Activated CD8-positive, alpha-beta T cell treated with anti-CD3 and anti-CD28 coated beads, Interleukin-2, amount 10 ng/mL, durations not matched to agents 7 days and 5 days (primary cell): ENCODE results near the gene LLGL2. TPM values are rescaled to one million over a fixed set of nuclear protein-coding genes. Genes with fewer than 3 reads are reported as not detected.

ENCODE experiments used
- ATAC-seq: fragments of 150-1000 bp; cut with Tn5 transposase; one replicate; pipeline ENCODE4 v1.10.0; 2021; ENCODE audit warnings: moderate library complexity
- CTCF ChIA-PET: fragments of 350-600 bp; sonication (Branson Sonifier 250); formaldehyde crosslinking; loops from one replicate; lab custom pipeline; 2021; ENCODE audit warnings: antibody characterized with exemption; lab: Charles Lee
- POLR2A ChIA-PET: fragments of 350-600 bp; sonication (Branson Sonifier 250); formaldehyde crosslinking; loops from one replicate; lab custom pipeline; 2021; ENCODE audit warnings: antibody characterized with exemption; lab: Charles Lee
- DNase-seq: peaks from one replicate; pipeline ENCODE4 v3.0.0-alpha.2; 2020
- H3K27ac Mint-ChIP-seq: one replicate; pipeline ENCODE4 v1.8.0; 2021; ENCODE audit warnings: mild to moderate bottlenecking, mixed read lengths
- H3K27me3 Mint-ChIP-seq: one replicate; pipeline ENCODE4 v1.8.0; 2021; ENCODE audit warnings: low read depth, mixed read lengths
- H3K36me3 Mint-ChIP-seq: one replicate; pipeline ENCODE4 v1.8.0; 2021; ENCODE audit warnings: low read depth, mixed read lengths
- H3K4me1 Mint-ChIP-seq: one replicate; pipeline ENCODE4 v1.8.0; 2021; ENCODE audit warnings: low read depth, mixed read lengths
- H3K4me3 Mint-ChIP-seq: one replicate; pipeline ENCODE4 v1.8.0; 2021; ENCODE audit warnings: mild to moderate bottlenecking, mixed read lengths
- H3K9me3 Mint-ChIP-seq: one replicate; pipeline ENCODE4 v1.8.0; 2022; ENCODE audit warnings: mixed read lengths; ENCODE audit not compliant: insufficient read depth
- total RNA-seq, 2 experiments: library from RNA; stranded (reverse); gene quantifications; one replicate each; pipeline ENCODE4 v1.2.3, GENCODE V29; 2021

The LLGL2 gene
- total RNA-seq, 2 experiments from 2014 or later = 19.3 to 19.8 TPM

GRCh38 chr17:75542728-75543336 is 17.3 kb downstream of the LLGL2 start:
- Mint-ChIP-seq H3K36me3 (no peaks in the 10 kb centered on the region), H3K27me3 (no peaks in the 10 kb centered on the region), H3K27ac (no peak overlapping the region), H3K9me3 (no peaks in the 10 kb centered on the region), H3K4me3 (no peak overlapping the region), H3K4me1 (no peaks in the 10 kb centered on the region)
- DNase-seq (no peak), ATAC-seq (no peak)
- ChIA-PET POLR2A (no interaction called here), CTCF (interaction anchor here (2.0 kb wide), 1 partner anchor 26 kb away, joined by 7 read pairs; the partner anchor contains the start of gene TSEN54)

GRCh38 chr17:75544250-75544649 is 18.8 kb downstream of the LLGL2 start:
- ATAC-seq = no peak
- Mint-ChIP-seq H3K4me1 (no peaks in the 10 kb centered on the region), H3K4me3 (no peak overlapping the region), H3K27ac (no peak overlapping the region), H3K36me3 (no peaks in the 10 kb centered on the region), H3K9me3 (no peaks in the 10 kb centered on the region), H3K27me3 (no peaks in the 10 kb centered on the region)
- DNase-seq = no peak
- POLR2A ChIA-PET = no interaction called here
- CTCF ChIA-PET = interaction anchor here (1.4 to 2.0 kb wide), 2 partner anchors 9 to 28 kb away, joined by 3 to 7 read pairs; partner anchors contain the start of gene TSEN54

GRCh38 chr17:75546181-75546580 is 20.7 kb downstream of the LLGL2 start:
- POLR2A ChIA-PET = no interaction called here

GRCh38 chr17:75547091-75547490 is 21.6 kb downstream of the LLGL2 start:
- ATAC-seq (no peak), DNase-seq (no peak)
- Mint-ChIP-seq H3K27me3 (no peaks in the 10 kb centered on the region), H3K36me3 (no peaks in the 10 kb centered on the region), H3K4me3 (no peak overlapping the region), H3K27ac (no peak overlapping the region), H3K4me1 (no peaks in the 10 kb centered on the region), H3K9me3 (no peaks in the 10 kb centered on the region)
- ChIA-PET CTCF (no interaction called here), POLR2A (no interaction called here)

More at GRCh38 chr17:75546181-75546580, 20.7 kb downstream of the LLGL2 start:
- H3K27me3 Mint-ChIP-seq = no peaks in the 10 kb centered on the region
- H3K9me3 Mint-ChIP-seq = no peaks in the 10 kb centered on the region
- no peaks in the 10 kb centered on the region for H3K36me3 Mint-ChIP-seq
- CTCF ChIA-PET = no interaction called here
- DNase-seq (no peak), ATAC-seq (no peak)
- no peak overlapping the region for H3K27ac Mint-ChIP-seq
- H3K4me1 Mint-ChIP-seq = no peaks in the 10 kb centered on the region
- no peak overlapping the region for H3K4me3 Mint-ChIP-seq

- ATAC-seq (no peak), DNase-seq (no peak)
- POLR2A ChIA-PET = no interaction called here
- Mint-ChIP-seq H3K4me3 (no peak overlapping the region), H3K36me3 (no peaks in the 10 kb centered on the region), H3K4me1 (no peaks in the 10 kb centered on the region), H3K27me3 (no peaks in the 10 kb centered on the region), H3K9me3 (no peaks in the 10 kb centered on the region), H3K27ac (no peak overlapping the region)
- CTCF ChIA-PET = no interaction called here
These were observed 23.3 kb downstream of the LLGL2 start for GRCh38 chr17:75548813-75549212.

GRCh38 chr17:75549246-75550138 is 24.0 kb downstream of the LLGL2 start:
- Mint-ChIP-seq H3K9me3 (no peaks in the 10 kb centered on the region), H3K4me1 (no peaks in the 10 kb centered on the region), H3K4me3 (no peak overlapping the region), H3K27ac (no peak overlapping the region), H3K36me3 (no peaks in the 10 kb centered on the region), H3K27me3 (no peaks in the 10 kb centered on the region)
- no peak for ATAC-seq
- CTCF ChIA-PET = no interaction called here
- DNase-seq = no peak
- POLR2A ChIA-PET = no interaction called here

- Mint-ChIP-seq H3K27ac (no peak overlapping the region), H3K36me3 (no peaks in the 10 kb centered on the region), H3K27me3 (no peaks in the 10 kb centered on the region), H3K9me3 (no peaks in the 10 kb centered on the region), H3K4me3 (no peak overlapping the region), H3K4me1 (no peaks in the 10 kb centered on the region)
- ATAC-seq (no peak), DNase-seq (no peak)
- ChIA-PET POLR2A (no interaction called here), CTCF (no interaction called here)
These were observed 24.6 kb downstream of the LLGL2 start for GRCh38 chr17:75550139-75550465.

GRCh38 chr17:75551266-75551665 is 25.8 kb downstream of the LLGL2 start:
- no peak overlapping the region for H3K4me3 Mint-ChIP-seq
- POLR2A ChIA-PET = no interaction called here
- CTCF ChIA-PET = interaction anchor here (0.9 to 1.4 kb wide), 3 partner anchors 16 to 196 kb away, joined by 3 to 4 read pairs (median 3); no protein-coding TSS in a partner anchor
- ATAC-seq = no peak
- H3K9me3 Mint-ChIP-seq = no peaks in the 10 kb centered on the region
- DNase-seq = no peak
- H3K27me3 Mint-ChIP-seq = no peaks in the 10 kb centered on the region
- no peaks in the 10 kb centered on the region for H3K4me1 Mint-ChIP-seq
- H3K27ac Mint-ChIP-seq = no peak overlapping the region
- H3K36me3 Mint-ChIP-seq = no peaks in the 10 kb centered on the region

GRCh38 chr17:75552425-75553294 is 27.2 kb downstream of the LLGL2 start:
- Mint-ChIP-seq H3K36me3 (no peaks in the 10 kb centered on the region), H3K27ac (no peak overlapping the region), H3K27me3 (no peaks in the 10 kb centered on the region), H3K4me1 (no peaks in the 10 kb centered on the region), H3K4me3 (no peak overlapping the region), H3K9me3 (no peaks in the 10 kb centered on the region)
- POLR2A ChIA-PET = no interaction called here
- ATAC-seq (no peak), DNase-seq (no peak)
- CTCF ChIA-PET = interaction anchor here (1.4 to 1.5 kb wide), 2 partner anchors 28 to 80 kb away, joined by 3 to 4 read pairs; no protein-coding TSS in a partner anchor

GRCh38 chr17:75553295-75554110 is 28.0 kb downstream of the LLGL2 start:
- ChIA-PET POLR2A (no interaction called here), CTCF (interaction anchor here (0.7 to 1.5 kb wide), 2 partner anchors 27 to 119 kb away, joined by 3 to 4 read pairs; no protein-coding TSS in a partner anchor)
- Mint-ChIP-seq H3K4me1 (no peaks in the 10 kb centered on the region), H3K27ac (no peak overlapping the region), H3K4me3 (no peak overlapping the region), H3K36me3 (no peaks in the 10 kb centered on the region), H3K27me3 (no peaks in the 10 kb centered on the region), H3K9me3 (no peaks in the 10 kb centered on the region)
- DNase-seq (no peak), ATAC-seq (no peak)

- Mint-ChIP-seq H3K27me3 (no peaks in the 10 kb centered on the region), H3K27ac (no peak overlapping the region), H3K4me1 (no peaks in the 10 kb centered on the region), H3K36me3 (no peaks in the 10 kb centered on the region), H3K4me3 (no peak overlapping the region), H3K9me3 (no peaks in the 10 kb centered on the region)
- ChIA-PET CTCF (no interaction called here), POLR2A (no interaction called here)
- DNase-seq (no peak), ATAC-seq (no peak)
These were observed 30.2 kb downstream of the LLGL2 start for GRCh38 chr17:75555679-75556153.
